NCI-H2227 treated with DMSO at 0.1 percent for 48 hours (cell line): ENCODE measurements around the gene SGK1.
A peak's percentile ranks its signal among the peaks of the same experiment; 100 is the strongest.
"Not testable (repeated sequence)": the region's sequence is repeated elsewhere in the genome, so short reads cannot be mapped to it uniquely, and the experiment has no call there.

Experiments used
- DNase-seq: peaks from one replicate; lab custom pipeline; 2025; lab: John Stamatoyannopoulos, UW

SGK1 gene

DNA sequence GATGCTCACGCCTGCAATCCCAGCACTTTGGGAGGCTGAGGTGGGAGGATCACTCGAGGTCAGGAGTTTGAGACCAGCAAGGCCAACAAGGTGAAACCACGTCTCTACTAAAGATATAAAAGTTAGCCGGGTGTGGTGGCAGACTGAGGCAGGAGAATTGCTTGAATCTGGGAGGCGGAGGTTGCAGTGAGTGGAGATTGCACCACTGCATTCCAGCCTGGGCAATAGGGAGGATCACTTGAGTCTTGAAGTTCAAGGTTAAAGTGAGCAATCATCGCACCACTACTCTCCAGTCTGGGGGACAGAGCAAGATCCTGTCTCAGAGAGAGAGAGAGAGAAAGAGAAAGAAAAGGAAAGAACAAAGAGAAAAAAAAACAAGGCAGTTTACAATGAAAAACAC is 13.5 kb downstream of the SGK1 start:
- DNase-seq: not testable (repeated sequence)

GRCh38 chr6:134303891-134304290 is 14.0 kb downstream of the SGK1 start:
- no peak for DNase-seq

GRCh38 chr6:134299236-134299635 is 18.7 kb downstream of the SGK1 start:
- DNase-seq: no peak

DNA sequence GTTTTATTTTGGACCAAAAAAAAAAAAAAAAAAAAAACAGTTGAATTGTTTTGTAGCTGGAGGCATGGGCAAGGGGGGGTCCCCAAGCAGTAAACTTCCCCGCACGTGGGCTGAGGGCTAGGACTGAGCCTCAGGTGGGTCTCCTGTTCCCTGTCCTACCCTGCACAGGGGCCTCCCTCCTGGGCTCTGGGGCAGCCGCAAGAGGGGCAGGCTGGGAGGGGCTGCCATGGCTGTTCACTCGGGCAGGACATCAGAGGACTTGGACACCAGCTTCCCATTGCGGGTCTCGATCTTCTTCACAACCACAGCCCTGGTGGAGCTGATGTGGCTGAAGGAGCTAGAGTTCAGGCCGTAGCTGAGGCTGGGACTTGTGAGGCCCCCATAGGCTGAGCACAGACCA is 21.1 kb downstream of the SGK1 start:
- no peak for DNase-seq

GRCh38 chr6:134295953-134296553 is 21.9 kb downstream of the SGK1 start:
- no peak for DNase-seq

GRCh38 chr6:134293659-134294161 is 24.2 kb downstream of the SGK1 start:
- peak; percentile 71 for DNase-seq

GRCh38 chr6:134291156-134291555 is 26.8 kb downstream of the SGK1 start:
- DNase-seq: no peak

DNA sequence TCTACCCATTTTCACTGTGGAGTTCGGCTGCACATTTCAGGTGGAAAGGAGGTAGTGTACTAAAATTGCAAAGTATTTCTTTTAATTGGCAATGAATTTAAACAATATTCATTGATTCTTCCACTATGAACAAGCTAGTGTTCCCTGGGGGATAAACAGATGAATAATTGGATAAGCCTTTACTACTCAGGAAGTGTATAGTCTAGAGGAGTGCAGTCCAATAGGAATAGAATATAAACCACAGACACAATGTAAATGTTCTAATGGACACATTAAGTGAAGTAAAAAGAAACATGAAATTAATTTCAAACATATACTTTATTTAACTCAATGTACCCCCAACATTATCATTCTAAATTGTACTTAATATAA is 28.7 kb downstream of the SGK1 start:
- DNase-seq: no peak

- DNase-seq: no peak
Observed at GRCh38 chr6:134288538-134289203, 29.2 kb downstream of the SGK1 start.

DNA sequence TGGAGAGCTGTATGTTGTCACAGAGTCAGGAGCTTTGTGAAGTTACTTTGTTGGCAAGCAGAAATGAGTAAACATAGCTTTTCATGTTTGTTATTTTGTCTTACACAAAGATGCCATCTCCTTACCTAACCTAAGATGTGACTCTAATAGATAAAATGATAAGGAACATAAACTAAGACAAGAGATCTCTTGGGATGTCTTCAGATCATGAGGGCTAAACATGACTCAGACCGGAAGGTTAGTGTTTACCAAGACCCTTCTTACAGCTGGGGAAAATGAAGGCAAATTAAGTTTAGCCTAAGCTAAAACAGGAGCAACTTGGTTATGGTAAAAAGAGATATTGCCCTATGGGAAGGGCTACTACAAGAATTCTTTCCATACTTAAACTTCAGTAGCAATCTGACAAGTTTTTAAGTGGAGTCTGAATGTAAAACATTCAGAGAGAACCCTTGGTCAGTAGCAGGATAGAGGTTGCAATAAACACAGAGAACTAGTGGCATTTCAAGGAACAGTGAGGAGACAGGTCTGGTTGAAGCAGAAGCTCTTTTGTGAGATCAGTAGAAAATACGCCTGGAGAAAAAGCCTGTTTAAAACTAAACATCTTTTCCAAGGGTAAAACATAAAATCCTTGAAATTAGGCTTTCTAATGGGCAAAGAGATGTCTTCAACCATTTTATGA is 29.9 kb downstream of the SGK1 start:
- DNase-seq: no peak

DNA sequence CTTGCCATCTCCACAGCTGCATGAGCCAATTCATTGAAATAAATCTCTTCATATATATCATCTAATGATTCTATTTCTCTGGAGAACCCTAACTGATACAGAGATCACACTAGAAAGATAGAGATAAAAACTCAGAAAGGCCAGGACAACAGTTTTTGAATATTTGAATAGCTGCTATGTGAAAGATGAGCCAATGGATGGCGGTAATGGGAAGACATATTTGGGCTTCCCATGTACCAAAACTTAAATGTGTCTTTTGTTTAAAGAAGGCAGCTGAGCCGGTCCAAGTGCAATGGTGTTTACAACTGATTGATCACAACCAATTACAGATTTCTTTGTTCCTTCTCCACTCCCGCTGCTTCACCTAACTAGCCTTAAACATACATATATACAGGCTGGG is 35.1 kb downstream of the SGK1 start:
- DNase-seq: no peak

GRCh38 chr6:134281388-134281787 is 36.5 kb downstream of the SGK1 start:
- no peak for DNase-seq

GRCh38 chr6:134278000-134278399 is 39.9 kb downstream of the SGK1 start:
- DNase-seq: no peak

- not testable (repeated sequence) for DNase-seq
Observed at GRCh38 chr6:134276891-134277377, 41.0 kb downstream of the SGK1 start.

DNA sequence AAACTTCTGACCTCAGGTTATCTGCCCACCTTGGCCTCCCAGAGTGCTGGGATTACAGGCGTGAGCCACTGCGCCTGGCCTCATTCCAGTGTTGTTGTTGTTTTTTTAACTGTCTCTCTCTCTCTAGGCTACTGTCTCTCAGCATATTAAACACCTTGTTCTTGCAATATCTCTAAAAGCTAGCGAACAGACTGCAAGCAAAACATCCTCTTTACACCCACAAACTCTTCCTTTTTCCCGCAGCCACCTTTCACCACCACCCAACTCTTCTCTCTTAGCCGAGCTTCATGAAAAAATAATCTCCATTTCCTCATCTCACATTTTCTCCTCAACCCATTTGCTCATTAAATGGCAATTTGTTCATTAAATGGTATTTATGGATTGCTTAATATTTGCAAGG is 45.5 kb downstream of the SGK1 start:
- DNase-seq: no peak

DNA sequence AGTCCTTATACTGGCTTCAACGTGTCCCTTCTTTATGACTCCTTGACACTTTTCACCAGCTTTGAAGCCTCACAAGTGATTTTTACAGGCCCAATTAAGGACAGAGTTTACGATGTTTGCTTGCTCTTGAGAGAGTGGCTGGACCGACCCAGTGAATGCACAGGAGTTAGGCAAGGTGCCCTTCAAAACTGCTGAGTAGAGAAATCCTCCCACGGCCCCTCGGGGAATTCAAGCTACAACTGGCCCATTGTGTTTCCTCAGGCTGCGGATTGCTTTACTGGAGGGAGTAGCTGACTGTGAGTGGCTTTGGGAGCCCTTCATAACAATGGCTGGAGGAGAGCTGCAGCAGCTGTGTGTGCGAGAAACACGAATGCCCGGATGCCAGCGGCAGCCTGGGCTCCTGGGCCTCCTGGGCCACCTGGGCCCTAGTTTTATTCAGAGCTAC is 50.0 kb downstream of the SGK1 start:
- DNase-seq: no peak

DNA sequence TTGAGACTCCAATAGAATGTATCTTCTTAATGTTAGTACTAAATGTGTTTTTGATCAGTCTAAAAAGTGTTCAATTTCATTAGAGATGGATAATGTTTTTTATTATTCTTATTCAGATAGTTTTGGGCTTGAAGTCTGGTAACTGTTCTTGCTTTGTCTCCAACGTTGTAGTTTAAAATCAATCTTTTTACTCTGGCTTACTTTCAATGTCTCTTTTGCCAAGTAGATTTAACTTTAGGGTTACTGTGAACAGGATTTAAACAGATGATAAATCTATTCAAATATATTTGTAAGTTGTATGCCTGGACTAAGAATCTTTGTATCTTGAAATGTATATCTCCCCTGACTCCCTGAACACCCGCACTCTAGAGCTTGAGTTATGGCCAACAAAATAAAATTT is 51.1 kb downstream of the SGK1 start:
- no peak for DNase-seq

DNA sequence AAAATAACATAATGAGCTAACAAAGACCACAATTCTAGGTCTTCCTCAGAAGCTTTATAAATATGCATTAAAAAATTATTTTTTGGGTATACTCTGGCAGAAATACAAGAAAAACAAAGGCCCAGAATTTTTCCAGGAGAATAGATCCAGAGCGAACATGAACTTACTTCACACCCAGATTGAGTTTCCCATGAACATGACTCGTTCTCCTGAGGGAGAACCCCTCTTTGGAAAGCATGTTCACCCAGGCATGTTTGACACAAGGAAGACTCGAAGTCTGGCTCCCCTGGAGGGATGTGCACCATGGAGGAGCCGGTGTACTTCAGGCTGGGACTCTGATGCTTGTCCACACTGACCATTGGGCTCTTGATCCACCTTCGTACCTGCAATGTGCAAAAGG is 56.1 kb downstream of the SGK1 start:
- no peak for DNase-seq

DNA sequence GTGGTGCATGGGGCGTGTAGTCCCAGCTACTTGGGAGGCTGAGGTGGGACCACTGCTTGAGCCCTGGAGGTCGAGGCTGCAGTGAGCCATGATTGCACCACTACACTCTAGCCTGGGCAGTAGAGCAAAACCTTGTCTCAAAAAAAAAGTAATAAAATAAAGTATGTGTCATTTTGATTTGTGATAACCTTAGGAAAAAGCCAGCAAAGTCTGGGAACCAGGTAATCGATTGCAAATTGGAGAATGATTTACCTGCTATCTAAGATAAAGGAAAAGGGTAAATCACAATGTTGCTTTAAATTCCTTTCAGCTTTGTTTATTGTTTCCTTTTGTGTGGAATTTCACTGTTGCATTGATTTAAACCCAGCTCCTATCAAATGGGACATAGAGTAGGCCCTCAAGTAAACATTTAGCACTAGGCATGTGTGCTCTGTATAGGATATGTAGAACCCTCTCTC is 59.0 kb downstream of the SGK1 start:
- DNase-seq: no peak

GRCh38 chr6:134257516-134257915 is 60.4 kb downstream of the SGK1 start:
- no peak for DNase-seq

DNA sequence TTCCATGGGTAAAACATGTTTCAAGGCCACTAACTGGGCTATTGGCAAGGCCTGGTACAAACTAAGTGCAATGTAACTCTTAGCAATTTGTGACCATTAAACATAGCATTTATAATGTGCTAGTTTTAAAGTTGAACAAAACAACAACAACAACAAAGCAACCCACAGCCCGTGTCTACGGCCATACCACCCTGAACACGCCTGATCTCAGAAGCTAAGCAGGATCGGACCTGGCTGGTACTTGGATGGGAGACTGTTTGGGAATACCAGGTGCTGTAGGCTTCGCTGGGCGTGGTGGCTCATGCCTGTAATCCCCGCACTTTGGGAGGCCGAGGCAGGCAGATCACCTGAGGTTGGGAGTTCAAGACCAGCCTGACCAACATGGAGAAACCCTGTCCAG is 61.0 kb downstream of the SGK1 start:
- no peak for DNase-seq

- not testable (repeated sequence) for DNase-seq
Observed at GRCh38 chr6:134255280-134255679, 62.6 kb downstream of the SGK1 start.

GRCh38 chr6:134254118-134254517 is 63.8 kb downstream of the SGK1 start:
- no peak for DNase-seq
